Measurements from ENCODE around the gene TWIST2.

DNA sequence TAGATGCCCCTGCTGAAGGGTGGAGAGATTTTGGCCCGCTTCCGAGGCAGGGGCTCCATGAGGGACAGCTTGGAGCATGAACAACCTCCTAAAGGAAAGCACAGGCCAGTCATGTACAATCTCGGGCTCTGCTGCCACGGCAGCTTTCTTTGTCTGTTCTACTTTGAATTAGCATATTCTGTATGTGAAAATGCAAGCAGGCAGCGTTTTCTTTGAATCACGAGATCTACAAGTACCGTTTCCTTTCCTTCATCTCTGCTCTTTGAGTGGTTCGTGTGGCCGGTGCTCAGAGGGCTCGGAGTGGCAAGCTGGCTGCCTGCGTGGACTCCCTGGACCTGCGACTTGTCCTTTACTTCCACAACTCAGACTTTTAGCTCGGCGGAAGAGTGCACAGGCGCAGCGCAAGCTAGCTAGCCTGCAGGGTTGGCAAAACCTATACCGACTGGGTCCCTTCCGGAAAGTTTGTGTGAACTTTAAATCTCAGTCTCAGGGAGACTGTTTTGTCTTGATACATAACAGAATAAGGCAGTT lies 6.9 kb downstream of the TWIST2 start:
- TF ChIP-seq CTCF (IDR thresholded peaks at IDR 0.05; ENCODE audit: low read length) (no peak), EZH2 (IDR thresholded peaks at IDR 0.05; ENCODE audit: borderline replicate concordance, low read length) (no peak)

Data from OCI-LY1 (cell line).